ENCODE measurements around the gene KRTAP20-1.

Gene KRTAP20-1

GRCh38 chr21:30646904-30647414 lies 30.7 kb downstream of the KRTAP20-1 start:
- DNase-seq (ENCODE audit: low spot score), result no peak

- no peak for DNase-seq (ENCODE audit: low spot score)
Observed at GRCh38 chr21:30652891-30653290, 36.7 kb downstream of the KRTAP20-1 start.
